ENCODE data around the gene STK32C. TPM values are rescaled to one million over a fixed set of nuclear protein-coding genes. Genes with fewer than 3 reads are reported as not detected.

The STK32C gene
- total RNA-seq, 4 donors from 2014 or later, result 1.3 to 5.6 (median 4.7) TPM

DNA sequence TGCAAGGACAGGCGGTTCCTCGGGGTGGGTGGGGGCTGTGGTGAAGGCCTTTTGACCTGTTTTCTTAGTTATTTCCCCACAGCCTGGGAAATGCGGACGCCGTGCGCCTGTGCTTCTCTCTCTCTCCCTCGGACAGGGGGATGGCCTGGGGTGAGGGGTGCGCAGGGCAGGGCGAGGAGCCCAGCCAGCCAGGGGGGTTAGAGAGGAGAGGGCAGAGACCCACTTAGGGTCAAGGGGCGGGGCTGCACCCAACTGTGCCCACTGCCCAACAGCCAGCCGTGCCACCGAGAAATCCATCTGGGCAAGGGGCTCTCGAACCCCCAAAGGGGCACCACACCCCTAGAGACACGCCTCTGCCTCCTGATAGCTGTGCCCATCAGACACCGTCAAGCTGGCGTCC, 67.2 kb downstream of the STK32C start:
- Histone ChIP-seq H3K4me3 (no peak overlapping the region), H3K9me3 (no peaks in the 10 kb centered on the region), H3K27ac (no peak overlapping the region), H3K36me3 (no peaks in the 10 kb centered on the region), H3K27me3 (no peaks in the 10 kb centered on the region), H3K4me1 (no peaks in the 10 kb centered on the region)
- no peak for TF ChIP-seq EP300 (IDR thresholded peaks at IDR 0.05)
- TF ChIP-seq POLR2A (IDR thresholded peaks at IDR 0.05), result no peak
- TF ChIP-seq POLR2AphosphoS5 (IDR thresholded peaks at IDR 0.05), result no peak
- TF ChIP-seq CTCF (IDR thresholded peaks at IDR 0.05), result no peak
- DNase-seq (ENCODE audit: low spot score in 2 of 2), result no peak
- WGBS, result 92% methylated on average over 16 of the region's 16 CpGs

DNA sequence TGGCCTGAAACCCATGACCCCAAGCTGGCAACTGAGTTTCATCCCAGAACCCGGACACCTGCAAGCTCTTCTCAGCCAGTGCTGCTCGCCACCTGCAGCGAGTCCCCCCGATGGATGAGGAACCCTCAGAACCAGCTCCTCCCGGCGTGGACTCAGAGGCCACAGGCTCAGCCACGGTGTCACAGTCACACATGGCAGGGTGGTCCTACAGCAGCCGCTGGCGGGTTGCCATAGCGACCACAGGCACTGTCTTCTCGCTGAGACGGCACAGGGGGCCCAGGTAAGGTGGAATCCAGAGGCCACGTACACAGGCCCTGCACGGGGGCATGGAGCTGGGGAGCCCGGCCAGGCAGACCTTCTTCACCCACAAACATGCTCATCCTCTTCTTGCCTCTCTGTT, 67.6 kb downstream of the STK32C start:
- Histone ChIP-seq H3K4me1 (no peaks in the 10 kb centered on the region), H3K36me3 (no peaks in the 10 kb centered on the region), H3K9me3 (no peaks in the 10 kb centered on the region), H3K4me3 (no peak overlapping the region), H3K27me3 (no peaks in the 10 kb centered on the region), H3K27ac (no peak overlapping the region)
- WGBS, result 100% methylated on average over 1 of the region's 15 CpGs
- TF ChIP-seq CTCF (IDR thresholded peaks at IDR 0.05), result no peak
- TF ChIP-seq EP300 (IDR thresholded peaks at IDR 0.05), result no peak
- no peak for TF ChIP-seq POLR2A (IDR thresholded peaks at IDR 0.05)
- TF ChIP-seq POLR2AphosphoS5 (IDR thresholded peaks at IDR 0.05), result no peak
- no peak for DNase-seq (ENCODE audit: low spot score in 2 of 2)

GRCh38 chr10:132239126-132240031, 68.4 kb downstream of the STK32C start:
- no peaks in the 10 kb centered on the region for H3K36me3 ChIP-seq
- no peaks in the 10 kb centered on the region for H3K27me3 ChIP-seq
- TF ChIP-seq EP300 (IDR thresholded peaks at IDR 0.05) (no peak), POLR2AphosphoS5 (IDR thresholded peaks at IDR 0.05) (no peak), POLR2A (IDR thresholded peaks at IDR 0.05) (no peak), CTCF (IDR thresholded peaks at IDR 0.05) (no peak)
- no peaks in the 10 kb centered on the region for H3K9me3 ChIP-seq
- no peaks in the 10 kb centered on the region for H3K4me1 ChIP-seq
- H3K27ac ChIP-seq, result no peak overlapping the region
- no peak overlapping the region for H3K4me3 ChIP-seq
- DNase-seq (ENCODE audit: low spot score in 2 of 2), result no peak
- 100% methylated on average over 9 of the region's 29 CpGs for WGBS

GRCh38 chr10:132238371-132239125, 69.2 kb downstream of the STK32C start:
- DNase-seq (ENCODE audit: low spot score in 2 of 2), result no peak
- 92% methylated on average over 10 of the region's 17 CpGs for WGBS
- Histone ChIP-seq H3K27ac (no peak overlapping the region), H3K9me3 (no peaks in the 10 kb centered on the region), H3K4me1 (no peaks in the 10 kb centered on the region), H3K36me3 (no peaks in the 10 kb centered on the region), H3K27me3 (no peaks in the 10 kb centered on the region), H3K4me3 (no peak overlapping the region)
- no peak for TF ChIP-seq EP300 (IDR thresholded peaks at IDR 0.05)
- no peak for TF ChIP-seq CTCF (IDR thresholded peaks at IDR 0.05)
- no peak for TF ChIP-seq POLR2AphosphoS5 (IDR thresholded peaks at IDR 0.05)
- no peak for TF ChIP-seq POLR2A (IDR thresholded peaks at IDR 0.05)

DNA sequence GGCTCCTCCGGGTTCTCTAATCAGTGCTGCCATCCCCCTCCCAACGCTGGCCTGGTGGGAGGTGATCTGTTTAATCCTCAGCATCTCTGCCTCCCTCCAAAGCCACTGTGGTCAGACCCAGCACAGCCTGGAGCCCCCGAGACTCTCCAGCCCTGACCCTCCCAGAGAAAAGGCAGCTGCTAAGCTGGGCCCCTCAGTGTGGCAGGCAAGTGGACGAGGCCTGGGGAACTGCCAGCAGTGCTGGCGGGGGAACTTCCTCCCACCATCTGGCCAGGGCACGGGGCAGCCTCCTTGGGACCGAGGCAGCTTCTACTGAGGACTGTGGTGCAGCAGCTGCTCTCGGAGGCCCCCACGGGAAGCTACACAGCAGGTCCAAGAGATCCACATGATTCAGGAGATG, 69.9 kb downstream of the STK32C start:
- peaks cover under 1% of the 10 kb centered on the region for H3K4me1 ChIP-seq
- TF ChIP-seq CTCF (IDR thresholded peaks at IDR 0.05), result no peak
- no peak for TF ChIP-seq POLR2AphosphoS5 (IDR thresholded peaks at IDR 0.05)
- TF ChIP-seq EP300 (IDR thresholded peaks at IDR 0.05), result no peak
- no peak for TF ChIP-seq POLR2A (IDR thresholded peaks at IDR 0.05)
- 70% methylated on average over 2 of the region's 9 CpGs for WGBS
- no peaks in the 10 kb centered on the region for H3K36me3 ChIP-seq
- no peaks in the 10 kb centered on the region for H3K9me3 ChIP-seq
- H3K27ac ChIP-seq, result no peak overlapping the region
- no peaks in the 10 kb centered on the region for H3K27me3 ChIP-seq
- H3K4me3 ChIP-seq, result no peak overlapping the region
- DNase-seq (ENCODE audit: low spot score in 2 of 2), result no peak

Data from suprapubic skin (tissue), 4 donors.